Fibroblast of the aortic adventitia (primary cell): ENCODE measurements around the gene SH3GL3. TPM values are rescaled to one million over a fixed set of nuclear protein-coding genes. Genes with fewer than 3 reads are reported as not detected.

Source experiments
- DNase-seq: peaks from one replicate; pipeline ENCODE4 v3.0.0-alpha.2; 2010; ENCODE audit warnings: low read depth
- H3K4me3 ChIP-seq: 2 replicates; pipeline ENCODE4 v1.5.1; 2011; ENCODE audit warnings: low read depth, mild to moderate bottlenecking, control low read depth, low read length, moderate library complexity
- total RNA-seq: library from RNA; depleted of rRNA; stranded (reverse); fragments of >200 nt; gene quantifications from 2 replicates; pipeline ENCODE4 v1.2.3, GENCODE V29; 2012; ENCODE audit warnings: low replicate concordance
- TF ChIP-seq, protein P1 (sequence below): IDR thresholded peaks from 2 replicates; pipeline ENCODE4 v1.5.1; 2011; ENCODE audit warnings: mild to moderate bottlenecking, low read length, control low read depth, inconsistent platforms; ENCODE audit not compliant: insufficient read depth

The SH3GL3 gene, protein sequence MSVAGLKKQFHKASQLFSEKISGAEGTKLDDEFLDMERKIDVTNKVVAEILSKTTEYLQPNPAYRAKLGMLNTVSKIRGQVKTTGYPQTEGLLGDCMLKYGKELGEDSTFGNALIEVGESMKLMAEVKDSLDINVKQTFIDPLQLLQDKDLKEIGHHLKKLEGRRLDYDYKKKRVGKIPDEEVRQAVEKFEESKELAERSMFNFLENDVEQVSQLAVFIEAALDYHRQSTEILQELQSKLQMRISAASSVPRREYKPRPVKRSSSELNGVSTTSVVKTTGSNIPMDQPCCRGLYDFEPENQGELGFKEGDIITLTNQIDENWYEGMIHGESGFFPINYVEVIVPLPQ
- 0.09 and 2.1 TPM in 2 replicates for total RNA-seq

GRCh38 chr15:83446904-83447709 is at the start of gene SH3GL3:
Gene SH3GL3, plus strand, starts transcription at chr15:83447341. Its CDS starts 193 bp downstream, at chr15:83447534.
- TF ChIP-seq, protein P1, sequence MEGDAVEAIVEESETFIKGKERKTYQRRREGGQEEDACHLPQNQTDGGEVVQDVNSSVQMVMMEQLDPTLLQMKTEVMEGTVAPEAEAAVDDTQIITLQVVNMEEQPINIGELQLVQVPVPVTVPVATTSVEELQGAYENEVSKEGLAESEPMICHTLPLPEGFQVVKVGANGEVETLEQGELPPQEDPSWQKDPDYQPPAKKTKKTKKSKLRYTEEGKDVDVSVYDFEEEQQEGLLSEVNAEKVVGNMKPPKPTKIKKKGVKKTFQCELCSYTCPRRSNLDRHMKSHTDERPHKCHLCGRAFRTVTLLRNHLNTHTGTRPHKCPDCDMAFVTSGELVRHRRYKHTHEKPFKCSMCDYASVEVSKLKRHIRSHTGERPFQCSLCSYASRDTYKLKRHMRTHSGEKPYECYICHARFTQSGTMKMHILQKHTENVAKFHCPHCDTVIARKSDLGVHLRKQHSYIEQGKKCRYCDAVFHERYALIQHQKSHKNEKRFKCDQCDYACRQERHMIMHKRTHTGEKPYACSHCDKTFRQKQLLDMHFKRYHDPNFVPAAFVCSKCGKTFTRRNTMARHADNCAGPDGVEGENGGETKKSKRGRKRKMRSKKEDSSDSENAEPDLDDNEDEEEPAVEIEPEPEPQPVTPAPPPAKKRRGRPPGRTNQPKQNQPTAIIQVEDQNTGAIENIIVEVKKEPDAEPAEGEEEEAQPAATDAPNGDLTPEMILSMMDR = peak; percentile 42
- DNase-seq = peak; percentile 52
- H3K4me3 ChIP-seq = peak within 1 kb of the TSS; percentile 52

DNA sequence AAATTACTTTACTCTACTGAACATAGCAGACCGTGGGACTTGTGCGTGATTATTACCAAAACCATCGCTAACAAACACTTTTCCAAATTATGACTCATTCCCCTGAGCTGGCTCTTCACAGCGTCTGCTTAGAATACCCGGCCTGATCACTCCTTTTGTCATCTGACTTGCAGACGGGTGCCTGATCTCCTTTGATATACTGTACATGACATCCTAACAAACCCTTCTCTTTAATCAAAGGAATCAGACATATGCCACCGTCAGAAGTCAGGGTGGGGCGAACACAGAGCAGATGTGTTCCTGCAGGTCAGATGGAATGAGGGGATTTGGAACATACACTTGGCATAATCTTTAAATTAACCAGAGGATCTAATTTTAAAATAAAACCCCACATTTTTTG is 48.5 kb upstream of the SH3GL3 start:
- TF ChIP-seq, protein P1 = no peak
- peak; percentile 41 for DNase-seq
- H3K4me3 ChIP-seq = no peak overlapping the region

GRCh38 chr15:83404121-83404520 is 43.0 kb upstream of the SH3GL3 start:
- H3K4me3 ChIP-seq = no peak overlapping the region
- TF ChIP-seq, protein P1 = no peak
- no peak for DNase-seq

- no peak for DNase-seq
- H3K4me3 ChIP-seq = no peak overlapping the region
Measured at GRCh38 chr15:83410532-83410931, 36.6 kb upstream of the SH3GL3 start.

GRCh38 chr15:83413054-83413719 is 34.0 kb upstream of the SH3GL3 start:
- no peak for DNase-seq
- TF ChIP-seq, protein P1 = no peak
- H3K4me3 ChIP-seq = no peak overlapping the region

More at GRCh38 chr15:83410532-83410931, 36.6 kb upstream of the SH3GL3 start:
- TF ChIP-seq, protein P1 = no peak

GRCh38 chr15:83422081-83422480 is 25.1 kb upstream of the SH3GL3 start:
- DNase-seq = no peak
- TF ChIP-seq, protein P1 = no peak

More at GRCh38 chr15:83422081-83422480, 25.1 kb upstream of the SH3GL3 start:
- no peak overlapping the region for H3K4me3 ChIP-seq
